Measurements from ENCODE around the gene MYBPC3. TPM values are rescaled to one million over a fixed set of nuclear protein-coding genes. Genes with fewer than 3 reads are reported as not detected.
"Not testable (repeated sequence)": the region's sequence is repeated elsewhere in the genome, so short reads cannot be mapped to it uniquely, and the experiment has no call there.

MYBPC3 gene
- total and polyA plus RNA-seq, 2 experiments from 2014 or later, result not detected

GRCh38 chr11:47335733-47336132 is 16.8 kb downstream of the MYBPC3 start (continued):
- TF ChIP-seq, protein P1, sequence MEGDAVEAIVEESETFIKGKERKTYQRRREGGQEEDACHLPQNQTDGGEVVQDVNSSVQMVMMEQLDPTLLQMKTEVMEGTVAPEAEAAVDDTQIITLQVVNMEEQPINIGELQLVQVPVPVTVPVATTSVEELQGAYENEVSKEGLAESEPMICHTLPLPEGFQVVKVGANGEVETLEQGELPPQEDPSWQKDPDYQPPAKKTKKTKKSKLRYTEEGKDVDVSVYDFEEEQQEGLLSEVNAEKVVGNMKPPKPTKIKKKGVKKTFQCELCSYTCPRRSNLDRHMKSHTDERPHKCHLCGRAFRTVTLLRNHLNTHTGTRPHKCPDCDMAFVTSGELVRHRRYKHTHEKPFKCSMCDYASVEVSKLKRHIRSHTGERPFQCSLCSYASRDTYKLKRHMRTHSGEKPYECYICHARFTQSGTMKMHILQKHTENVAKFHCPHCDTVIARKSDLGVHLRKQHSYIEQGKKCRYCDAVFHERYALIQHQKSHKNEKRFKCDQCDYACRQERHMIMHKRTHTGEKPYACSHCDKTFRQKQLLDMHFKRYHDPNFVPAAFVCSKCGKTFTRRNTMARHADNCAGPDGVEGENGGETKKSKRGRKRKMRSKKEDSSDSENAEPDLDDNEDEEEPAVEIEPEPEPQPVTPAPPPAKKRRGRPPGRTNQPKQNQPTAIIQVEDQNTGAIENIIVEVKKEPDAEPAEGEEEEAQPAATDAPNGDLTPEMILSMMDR (conservative IDR thresholded peaks at IDR 0.05; ENCODE audit: low read depth in 2 of 2), result no peak
- TF ChIP-seq EZH2 (IDR thresholded peaks at IDR 0.05; ENCODE audit: low read depth, unreplicated experiment), result no peak
- TF ChIP-seq STAT1 (IDR thresholded peaks at IDR 0.05; ENCODE audit: unreplicated experiment), result no peak
- TF ChIP-seq CREB1 (CRISPR knock-in tag; IDR thresholded peaks at IDR 0.05; ENCODE audit: low read depth), result no peak
- TF ChIP-seq JUNB (IDR thresholded peaks at IDR 0.05; ENCODE audit: unreplicated experiment), result no peak

- H3K9me2 ChIP-seq (ENCODE audit: insufficient read depth); H3F3A ChIP-seq (replicated peaks; ENCODE audit: low read depth); DNase-seq (ENCODE audit: low spot score); H3K4me1 ChIP-seq (ENCODE audit: insufficient read depth); H3K36me3 Mint-ChIP-seq (ENCODE audit: low read depth); H3K4me3 Mint-ChIP-seq; H3K4me2 ChIP-seq; H3K9me3 Mint-ChIP-seq; H3K27ac Mint-ChIP-seq; H3K79me2 ChIP-seq (replicated peaks; ENCODE audit: insufficient read depth); H3K4me3 ChIP-seq; H3K4me1 Mint-ChIP-seq; H2AFZ ChIP-seq; H3K27ac ChIP-seq (ENCODE audit: low read depth); H3K36me3 ChIP-seq (ENCODE audit: insufficient read depth); ATAC-seq; H3K27me3 ChIP-seq (ENCODE audit: insufficient read depth); H4K20me1 ChIP-seq (replicated peaks; ENCODE audit: insufficient read depth): not testable (repeated sequence)
- peaks cover 10% of the 10 kb centered on the region for H3K27me3 Mint-ChIP-seq (ENCODE audit: insufficient read depth, low read depth, poor library complexity)
Measured at GRCh38 chr11:47334699-47335411, 17.6 kb downstream of the MYBPC3 start.

DNA sequence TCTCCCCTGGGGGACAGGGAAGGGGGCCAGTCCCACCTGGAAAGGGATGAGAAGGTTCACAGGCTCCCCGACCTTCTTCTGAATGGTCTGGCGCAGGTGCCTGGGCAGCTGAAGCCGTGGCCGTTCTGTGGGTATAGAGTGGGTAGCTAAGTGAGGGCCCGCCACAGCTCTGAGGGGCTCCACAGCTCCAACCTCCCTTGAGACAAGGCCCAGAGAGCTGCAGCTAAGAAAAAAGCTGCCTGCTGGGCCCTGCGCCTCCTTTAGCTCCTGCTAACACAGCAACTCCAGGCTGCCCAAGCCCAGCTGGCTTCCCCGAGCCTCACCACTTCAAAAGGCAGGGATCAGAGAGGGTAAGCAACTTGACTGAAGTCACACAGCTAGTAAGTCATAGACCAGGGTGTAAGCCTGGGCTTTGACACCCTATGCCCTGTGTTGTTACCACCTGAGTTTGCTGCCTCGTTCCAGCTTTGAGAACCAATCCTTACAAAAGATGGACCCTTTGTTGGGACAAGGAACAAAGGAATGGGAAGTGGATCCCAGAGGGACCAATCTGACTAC is 18.5 kb downstream of the MYBPC3 start:
- H3K9me3 Mint-ChIP-seq, result no peaks in the 10 kb centered on the region
- H3K27me3 ChIP-seq (ENCODE audit: insufficient read depth), result no peaks in the 10 kb centered on the region
- no peak overlapping the region for H3K4me2 ChIP-seq
- H3K4me3 ChIP-seq, result no peak overlapping the region
- ATAC-seq (no peak), DNase-seq (ENCODE audit: low spot score) (no peak)
- no peaks in the 10 kb centered on the region for H3K79me2 ChIP-seq (replicated peaks; ENCODE audit: insufficient read depth)
- no peak overlapping the region for H3K27ac ChIP-seq (ENCODE audit: low read depth)
- no peaks in the 10 kb centered on the region for H3K4me1 ChIP-seq (ENCODE audit: insufficient read depth)
- H2AFZ ChIP-seq, result no peak overlapping the region
- TF ChIP-seq EZH2 (IDR thresholded peaks at IDR 0.05; ENCODE audit: low read depth, unreplicated experiment), result no peak
- TF ChIP-seq, protein P1 (conservative IDR thresholded peaks at IDR 0.05; ENCODE audit: low read depth in 2 of 2), result no peak
- no peak for TF ChIP-seq POLR2AphosphoS5 (IDR thresholded peaks at IDR 0.05; ENCODE audit: low read depth)
- no peak for TF ChIP-seq STAT1 (IDR thresholded peaks at IDR 0.05; ENCODE audit: unreplicated experiment)
- no peak for TF ChIP-seq NANOG (IDR thresholded peaks at IDR 0.05; ENCODE audit: borderline replicate concordance)
- TF ChIP-seq ETS1 (IDR thresholded peaks at IDR 0.05), result no peak
- no peak for TF ChIP-seq REST (IDR thresholded peaks at IDR 0.05; ENCODE audit: unreplicated experiment)
- no peak for TF ChIP-seq JUNB (IDR thresholded peaks at IDR 0.05; ENCODE audit: unreplicated experiment)
- no peak for TF ChIP-seq EZH2phosphoT487 (IDR thresholded peaks at IDR 0.05; ENCODE audit: unreplicated experiment)
- no peaks in the 10 kb centered on the region for H3K9me2 ChIP-seq (ENCODE audit: insufficient read depth)
- H3K27ac Mint-ChIP-seq, result no peak overlapping the region
- H3F3A ChIP-seq (replicated peaks; ENCODE audit: low read depth), result no peaks in the 10 kb centered on the region
- no peaks in the 10 kb centered on the region for H3K36me3 ChIP-seq (ENCODE audit: insufficient read depth)
- H4K20me1 ChIP-seq (replicated peaks; ENCODE audit: insufficient read depth), result no peaks in the 10 kb centered on the region; the same call in 1 of the 2 replicates
- peaks cover 5% of the 10 kb centered on the region; the same call in 2 of the 3 replicates for H3K36me3 Mint-ChIP-seq (ENCODE audit: low read depth)
- peaks cover 13% of the 10 kb centered on the region for H3K27me3 Mint-ChIP-seq (ENCODE audit: insufficient read depth, low read depth, poor library complexity)
- H3K4me1 Mint-ChIP-seq, result no peaks in the 10 kb centered on the region
- H3K4me3 Mint-ChIP-seq, result no peak overlapping the region

Data from GM23338 (cell line).